Urinary bladder (tissue), 4 donors: ENCODE results near the gene DLX3. TPM values are rescaled to one million over a fixed set of nuclear protein-coding genes. Genes with fewer than 3 reads are reported as not detected.
A peak's percentile ranks its signal among the peaks of the same experiment; 100 is the strongest.

Experiments used
- DNase-seq: peaks from one replicate; pipeline ENCODE4 v3.0.0-alpha.2; 2015; ENCODE audit errors: extremely low spot score
- H3K27ac ChIP-seq: one replicate; pipeline ENCODE4 v1.5.1; 2013; ENCODE audit warnings: low read depth, mild to moderate bottlenecking, moderate library complexity
- H3K36me3 ChIP-seq: one replicate; pipeline ENCODE4 v1.6.1; 2013; ENCODE audit warnings: mild to moderate bottlenecking, moderate library complexity; ENCODE audit not compliant: insufficient read depth
- H3K4me1 ChIP-seq: one replicate; pipeline ENCODE4 v1.6.1; 2013; ENCODE audit warnings: mild to moderate bottlenecking, moderate library complexity; ENCODE audit not compliant: insufficient read depth
- H3K4me3 ChIP-seq: one replicate; pipeline ENCODE4 v1.5.1; 2013; ENCODE audit warnings: low read depth, low read length
- WGBS: extraction: QIAGEN DNeasy Blood & Tissue Kit; methylation state at CpG from one replicate; pipeline ENCODE4 v1.1.7; 2013; 5-methylcytosine and 5-hydroxymethylcytosine counted together
- polyA plus RNA-seq: library from polyadenylated mRNA; stranded (reverse); fragments of 200-250 nt; gene quantifications from one replicate; pipeline ENCODE4 v1.2.3, GENCODE V29; 2013
- total RNA-seq: library from RNA; depleted of rRNA; stranded (reverse); fragments of >200 nt; gene quantifications from one replicate; pipeline ENCODE4 v1.2.3, GENCODE V29; 2014
- donor health status: healthy with polysubstance abuse.
- donor health status: healthy.

Gene DLX3
- total and polyA plus RNA-seq, 2 donors, result 0.16 TPM; not detected in 1

DNA sequence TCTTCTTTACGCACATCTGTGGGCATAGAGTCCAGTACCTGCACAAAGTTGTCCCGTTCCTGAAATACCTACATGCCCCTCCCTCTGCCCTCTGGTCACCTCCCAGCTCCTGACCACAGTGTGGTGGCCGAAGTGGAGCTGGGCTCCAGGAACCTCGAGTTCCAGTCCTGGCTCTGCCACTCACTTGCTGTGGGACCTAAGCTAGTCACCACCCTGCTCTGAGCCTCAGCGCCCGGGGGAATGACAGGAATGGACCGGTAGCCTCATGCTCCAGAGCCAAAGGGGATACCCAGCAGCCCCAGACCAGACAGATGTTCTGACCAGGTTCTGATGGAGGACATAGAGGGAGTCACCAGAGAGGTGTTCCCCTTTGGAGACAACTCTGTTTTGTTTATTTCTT is 34.2 kb upstream of the DLX3 start:
- Histone ChIP-seq H3K36me3 (no peaks in the 10 kb centered on the region), H3K4me1 (no peaks in the 10 kb centered on the region), H3K4me3 (no peak overlapping the region), H3K27ac (no peak overlapping the region)
- WGBS, result 92% methylated on average over 7 of the region's 7 CpGs
- DNase-seq, result no peak

DNA sequence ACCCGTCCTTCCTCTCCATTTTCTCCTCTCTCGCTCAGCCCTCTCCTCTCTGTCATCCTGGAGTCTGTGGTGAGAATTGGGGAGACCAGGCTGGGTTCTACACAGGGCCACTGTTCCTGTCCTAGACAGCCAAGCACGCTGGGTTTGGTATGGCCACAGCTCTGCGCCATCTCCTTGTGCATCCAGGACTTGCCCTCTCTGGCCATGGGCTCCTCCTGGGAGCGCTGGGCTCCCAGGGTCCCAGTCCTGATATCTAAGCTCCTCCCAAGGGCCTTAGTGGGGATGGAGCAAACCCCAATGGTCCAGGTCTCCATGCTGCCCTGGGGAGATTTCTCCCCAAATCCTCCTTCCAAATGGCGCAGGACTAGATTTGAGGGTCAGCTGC is 33.7 kb upstream of the DLX3 start:
- WGBS, result 84% methylated on average over 6 of the region's 6 CpGs
- Histone ChIP-seq H3K27ac (no peak overlapping the region), H3K4me1 (no peaks in the 10 kb centered on the region), H3K36me3 (no peaks in the 10 kb centered on the region), H3K4me3 (no peak overlapping the region)
- no peak for DNase-seq

DNA sequence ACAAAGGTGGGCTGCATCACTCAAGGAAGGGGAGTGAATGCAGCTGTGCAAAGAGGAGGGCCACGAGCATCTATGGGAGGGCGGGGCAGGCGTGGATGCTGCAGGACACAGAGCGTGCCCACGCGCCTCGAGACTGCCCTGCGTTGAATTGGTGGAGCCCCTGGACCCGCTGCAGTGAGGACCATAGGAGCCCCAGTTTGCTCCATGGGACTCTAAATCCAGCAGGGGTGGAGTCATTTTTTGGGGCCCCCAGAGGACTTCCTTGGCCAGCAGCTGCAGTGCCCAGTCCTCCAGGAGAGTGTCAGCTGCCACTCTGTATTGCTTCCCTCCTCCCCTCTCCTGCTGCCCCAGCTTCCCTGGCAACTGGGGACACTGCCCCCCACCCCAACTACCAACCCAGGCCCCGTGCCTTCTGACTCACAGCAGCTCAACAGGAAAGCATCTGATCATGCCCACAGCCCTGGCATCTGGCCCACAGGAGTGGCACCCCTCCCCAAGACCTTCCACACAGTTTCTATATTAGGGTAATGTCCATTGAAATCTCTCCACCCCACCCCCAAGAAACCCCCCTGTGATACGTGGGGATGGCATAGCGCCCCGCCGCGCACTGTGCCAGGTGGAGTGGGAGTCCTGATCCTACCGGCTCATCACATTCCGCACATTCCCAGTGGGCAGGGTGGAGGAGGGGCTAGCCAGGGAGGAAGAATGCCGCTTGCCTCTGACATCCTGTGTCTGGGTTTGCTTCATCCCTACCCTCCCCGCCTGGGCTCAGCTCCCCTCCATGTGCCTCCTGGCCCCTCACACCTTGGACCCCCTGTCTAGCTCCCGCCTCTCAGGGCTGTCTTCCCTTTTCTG is 33.1 kb upstream of the DLX3 start:
- 57% methylated on average over 20 of the region's 20 CpGs for WGBS
- Histone ChIP-seq H3K27ac (peak overlapping the region; percentile 4), H3K4me1 (no peaks in the 10 kb centered on the region), H3K4me3 (no peak overlapping the region), H3K36me3 (no peaks in the 10 kb centered on the region)
- DNase-seq, result no peak

GRCh38 chr17:50027172-50027880 is 32.3 kb upstream of the DLX3 start:
- H3K27ac ChIP-seq, result peak overlapping the region; percentile 71
- no peak for DNase-seq
- H3K36me3 ChIP-seq, result no peaks in the 10 kb centered on the region
- WGBS, result 3% methylated on average over 27 of the region's 27 CpGs
- no peaks in the 10 kb centered on the region for H3K4me1 ChIP-seq
- H3K4me3 ChIP-seq, result peak overlapping the region; percentile 20

GRCh38 chr17:50026837-50027171 is 31.8 kb upstream of the DLX3 start:
- peak overlapping the region; percentile 71 for H3K27ac ChIP-seq
- no peaks in the 10 kb centered on the region for H3K4me1 ChIP-seq
- peak overlapping the region; percentile 20 for H3K4me3 ChIP-seq
- H3K36me3 ChIP-seq, result no peaks in the 10 kb centered on the region
- WGBS, result under 1% methylated on average over 6 of the region's 6 CpGs
- DNase-seq, result no peak

DNA sequence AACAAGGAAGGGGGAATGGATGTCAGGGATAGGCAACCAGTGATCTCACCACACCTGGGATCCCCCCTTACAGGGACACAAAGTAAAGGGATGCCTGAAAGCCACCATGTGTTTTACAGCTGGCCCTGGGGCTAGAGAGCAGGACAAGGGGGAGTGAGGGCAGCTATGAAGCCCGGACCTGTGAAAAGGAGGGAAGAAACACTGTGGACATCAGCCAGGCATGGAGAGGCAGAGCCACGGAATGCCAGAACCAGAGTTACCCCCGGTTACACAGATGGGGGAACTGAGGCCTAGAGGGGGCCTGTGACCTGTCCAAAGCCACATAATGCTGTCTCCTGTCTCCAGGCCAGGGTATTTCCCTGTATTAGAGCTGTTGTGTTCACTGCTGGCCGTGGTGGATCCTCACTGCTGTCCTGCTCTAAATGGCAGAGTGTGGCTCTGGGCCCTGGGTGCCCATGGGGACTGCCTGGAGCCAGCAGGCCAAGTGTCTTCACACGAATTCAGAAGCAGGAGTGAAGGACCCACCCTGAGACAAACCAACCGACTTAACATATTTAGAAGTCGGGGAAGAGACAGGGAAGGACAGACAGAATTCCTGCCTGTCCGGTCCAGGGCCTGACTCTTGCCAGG is 31.1 kb upstream of the DLX3 start:
- WGBS, result 70% methylated on average over 8 of the region's 8 CpGs
- H3K27ac ChIP-seq, result no peak overlapping the region

GRCh38 chr17:50024808-50025207 is 29.8 kb upstream of the DLX3 start:
- WGBS, result 52% methylated on average over 7 of the region's 7 CpGs
- no peak for DNase-seq
- no peak overlapping the region for H3K4me3 ChIP-seq
- no peaks in the 10 kb centered on the region for H3K36me3 ChIP-seq
- no peak overlapping the region for H3K27ac ChIP-seq
- H3K4me1 ChIP-seq, result no peaks in the 10 kb centered on the region

More for the DNA sequence above, 31.1 kb upstream of the DLX3 start:
- Histone ChIP-seq H3K4me3 (no peak overlapping the region), H3K4me1 (no peaks in the 10 kb centered on the region), H3K36me3 (no peaks in the 10 kb centered on the region)
- DNase-seq, result no peak

DNA sequence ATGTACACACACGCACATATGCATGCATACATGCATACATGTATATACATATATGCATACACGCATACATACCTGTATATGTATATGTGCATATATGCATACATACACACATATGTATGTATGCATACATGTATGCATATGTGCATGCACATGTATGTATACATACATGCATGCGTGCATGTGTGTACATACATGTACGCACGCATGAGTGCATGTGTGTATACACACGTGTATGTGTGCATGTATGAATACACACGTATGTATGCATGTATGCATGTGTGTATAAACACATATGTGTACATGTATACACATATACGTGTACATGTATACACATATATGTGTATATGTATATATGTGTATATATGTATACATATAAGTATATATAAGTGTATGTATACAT is 28.5 kb upstream of the DLX3 start:
- 62% methylated on average over 8 of the region's 8 CpGs for WGBS
- Histone ChIP-seq H3K4me3 (no peak overlapping the region), H3K27ac (no peak overlapping the region), H3K4me1 (no peaks in the 10 kb centered on the region), H3K36me3 (no peaks in the 10 kb centered on the region)
- no peak for DNase-seq

- 57% methylated on average over 6 of the region's 6 CpGs for WGBS
- DNase-seq, result no peak
Measured at GRCh38 chr17:50022463-50023130, 27.6 kb upstream of the DLX3 start.

DNA sequence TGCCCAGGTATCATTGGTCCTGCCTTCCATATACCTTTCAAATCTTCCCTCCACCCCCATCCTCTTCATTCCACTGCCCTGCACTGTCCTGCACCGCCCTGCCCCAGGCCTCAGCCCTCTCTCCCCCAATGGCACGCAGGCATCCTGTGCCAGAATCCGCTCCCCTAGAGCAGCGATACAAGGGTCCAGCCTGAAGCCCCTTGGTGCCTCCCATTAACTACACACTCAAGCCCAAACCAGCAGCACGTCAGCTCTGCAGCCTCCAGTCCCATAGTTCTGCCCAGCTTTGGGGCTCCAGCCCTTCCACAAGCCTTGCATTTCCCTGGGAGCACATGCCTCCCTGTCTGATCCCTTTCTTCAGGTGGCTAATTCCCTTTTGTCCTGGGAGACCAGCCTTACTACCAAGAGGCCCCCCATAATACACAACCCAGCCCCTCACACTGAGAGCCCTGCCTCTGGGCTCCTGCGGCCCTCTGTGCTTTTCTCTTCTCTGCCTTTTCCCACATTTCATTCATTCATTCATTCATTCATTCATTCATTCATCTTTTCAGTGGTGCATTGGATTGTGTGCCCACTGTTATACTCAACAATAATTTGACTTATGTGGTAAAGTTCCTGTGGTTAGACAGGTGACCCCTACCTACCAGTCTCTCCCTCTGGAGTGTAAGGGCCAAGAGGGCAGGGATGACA is 26.8 kb upstream of the DLX3 start:
- WGBS, result 89% methylated on average over 6 of the region's 6 CpGs
- H3K4me3 ChIP-seq, result no peak overlapping the region
- no peaks in the 10 kb centered on the region for H3K4me1 ChIP-seq
- H3K36me3 ChIP-seq, result no peaks in the 10 kb centered on the region
- H3K27ac ChIP-seq, result no peak overlapping the region
- DNase-seq, result no peak

More at GRCh38 chr17:50022463-50023130, 27.6 kb upstream of the DLX3 start:
- Histone ChIP-seq H3K27ac (no peak overlapping the region), H3K36me3 (no peaks in the 10 kb centered on the region), H3K4me1 (no peaks in the 10 kb centered on the region), H3K4me3 (no peak overlapping the region)

DNA sequence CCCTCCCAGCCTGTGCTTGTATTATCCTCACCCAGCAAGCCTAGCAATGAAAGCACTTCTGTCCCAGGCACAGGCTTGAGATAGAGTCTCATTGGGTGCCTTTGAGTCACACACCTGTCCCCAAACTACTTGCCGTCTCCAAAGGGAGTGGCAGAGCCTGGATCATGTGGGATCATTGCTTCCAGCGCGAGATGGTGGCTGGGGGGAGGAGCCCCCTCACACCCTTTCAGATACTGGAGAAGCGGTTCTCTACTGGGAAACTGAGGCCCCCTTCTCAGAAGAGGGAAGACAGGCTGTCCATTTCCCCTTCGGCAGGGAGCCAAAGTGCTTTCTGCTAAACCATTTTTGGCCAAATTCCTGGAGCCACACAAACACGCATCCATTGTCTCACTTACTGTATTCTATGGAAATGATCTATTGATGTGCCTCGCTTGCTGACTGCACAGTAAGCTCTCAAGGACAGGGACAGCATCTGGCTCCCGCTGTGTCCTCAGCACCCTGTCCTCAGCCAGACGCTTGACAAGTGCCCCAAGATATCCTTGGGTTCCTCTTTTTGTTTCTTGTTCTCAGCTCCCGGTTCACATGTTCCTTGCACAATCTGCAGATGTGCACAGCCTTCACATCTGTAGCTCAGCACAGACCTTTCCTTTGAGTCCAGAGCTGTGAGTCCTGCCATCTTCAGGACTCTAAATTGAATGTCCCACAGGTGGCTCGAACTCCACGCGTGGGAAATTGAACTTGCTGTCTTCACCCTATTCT is 26.0 kb upstream of the DLX3 start:
- no peak overlapping the region for H3K27ac ChIP-seq
- H3K4me3 ChIP-seq, result no peak overlapping the region
- 62% methylated on average over 13 of the region's 13 CpGs for WGBS
- no peaks in the 10 kb centered on the region for H3K36me3 ChIP-seq
- no peaks in the 10 kb centered on the region for H3K4me1 ChIP-seq
- DNase-seq, result no peak

- Histone ChIP-seq H3K27ac (no peak overlapping the region), H3K4me3 (no peak overlapping the region), H3K36me3 (no peaks in the 10 kb centered on the region), H3K4me1 (no peaks in the 10 kb centered on the region)
- no peak for DNase-seq
- WGBS, result 91% methylated on average over 1 of the region's 1 CpG
Measured at GRCh38 chr17:50018909-50019308, 23.9 kb upstream of the DLX3 start.
